COLO829 (cell line): ENCODE results near the gene VIM.
"Not testable (repeated sequence)": the region's sequence is repeated elsewhere in the genome, so short reads cannot be mapped to it uniquely, and the experiment has no call there.

Experiments
- DNase-seq: peaks from one replicate; pipeline ENCODE4 v3.0.0; 2012; ENCODE audit warnings: low spot score

The VIM gene

DNA sequence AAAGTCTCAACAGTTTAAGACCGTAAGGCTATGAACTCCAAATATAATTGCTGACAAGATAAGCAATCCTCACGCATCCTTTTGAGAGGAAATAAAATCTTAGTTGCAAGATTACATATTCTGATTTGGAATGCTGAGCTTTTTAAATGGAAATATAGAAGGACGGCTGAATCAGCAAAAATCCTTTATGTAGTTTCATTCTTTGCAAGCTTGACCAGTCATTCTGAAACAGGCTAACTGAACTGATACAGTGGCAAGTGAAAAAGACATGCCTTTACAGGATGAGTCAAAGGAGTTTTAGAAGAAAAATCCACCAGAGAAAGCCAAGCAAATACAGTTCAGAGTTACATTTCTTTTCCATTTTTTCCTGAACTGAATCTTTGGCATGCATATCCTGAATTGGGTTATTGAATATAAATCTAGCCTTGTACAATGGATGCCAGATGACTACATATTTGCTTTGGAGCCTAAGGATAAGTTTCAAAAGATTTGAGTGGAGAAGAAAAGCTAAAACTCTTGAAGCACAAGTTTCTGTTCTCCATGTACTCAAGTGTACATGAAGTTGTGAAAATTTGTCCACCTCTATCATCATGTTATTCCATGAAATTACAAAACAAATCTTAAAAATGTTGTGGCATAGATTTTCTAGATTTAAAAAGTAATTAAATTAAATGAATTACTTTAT, 4.4 kb downstream of the VIM start:
- no peak for DNase-seq

DNA sequence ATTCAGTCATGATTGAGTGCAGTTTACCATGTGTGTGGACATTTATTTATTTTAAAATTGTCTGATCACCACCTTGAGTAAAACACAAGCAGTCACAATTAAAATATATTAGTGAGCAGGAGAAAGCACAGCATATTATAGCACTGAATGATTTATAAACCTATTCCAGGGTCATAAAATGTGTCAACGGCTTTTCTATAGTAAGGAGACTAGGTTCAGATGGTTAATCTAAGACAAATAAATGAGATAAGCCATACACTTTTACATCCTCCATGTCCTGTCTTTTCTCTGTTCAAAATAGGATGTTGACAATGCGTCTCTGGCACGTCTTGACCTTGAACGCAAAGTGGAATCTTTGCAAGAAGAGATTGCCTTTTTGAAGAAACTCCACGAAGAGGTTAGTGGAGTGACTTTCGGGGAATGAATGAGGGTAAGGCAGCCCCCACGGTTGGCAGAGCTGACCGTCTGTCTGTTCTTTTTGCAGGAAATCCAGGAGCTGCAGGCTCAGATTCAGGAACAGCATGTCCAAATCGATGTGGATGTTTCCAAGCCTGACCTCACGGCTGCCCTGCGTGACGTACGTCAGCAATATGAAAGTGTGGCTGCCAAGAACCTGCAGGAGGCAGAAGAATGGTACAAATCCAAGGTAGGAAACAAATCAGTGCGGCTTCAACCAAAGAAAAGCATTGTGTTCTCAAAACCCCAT, 5.4 kb downstream of the VIM start:
- DNase-seq: no peak

DNA sequence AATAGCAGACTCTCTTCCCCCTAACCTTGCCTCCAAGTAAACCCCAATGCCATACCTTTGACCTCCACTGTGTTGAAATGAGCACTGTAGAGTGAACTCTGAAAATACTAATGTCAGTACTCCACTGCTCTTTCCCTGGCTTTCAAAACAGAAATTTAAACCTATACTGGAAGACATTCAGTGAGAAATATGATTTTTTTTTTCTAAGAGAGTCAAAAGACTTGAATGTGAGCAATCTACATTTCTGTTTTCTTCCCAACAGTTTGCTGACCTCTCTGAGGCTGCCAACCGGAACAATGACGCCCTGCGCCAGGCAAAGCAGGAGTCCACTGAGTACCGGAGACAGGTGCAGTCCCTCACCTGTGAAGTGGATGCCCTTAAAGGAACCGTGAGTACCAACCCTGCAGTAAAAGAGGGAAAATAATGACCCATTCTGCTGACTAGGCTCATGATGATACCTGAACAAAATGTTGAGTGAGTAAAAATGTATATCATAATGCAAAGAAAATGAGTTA, 6.4 kb downstream of the VIM start:
- DNase-seq: no peak

- no peak for DNase-seq
Measured at GRCh38 chr10:17235136-17235535, 7.1 kb downstream of the VIM start.

DNA sequence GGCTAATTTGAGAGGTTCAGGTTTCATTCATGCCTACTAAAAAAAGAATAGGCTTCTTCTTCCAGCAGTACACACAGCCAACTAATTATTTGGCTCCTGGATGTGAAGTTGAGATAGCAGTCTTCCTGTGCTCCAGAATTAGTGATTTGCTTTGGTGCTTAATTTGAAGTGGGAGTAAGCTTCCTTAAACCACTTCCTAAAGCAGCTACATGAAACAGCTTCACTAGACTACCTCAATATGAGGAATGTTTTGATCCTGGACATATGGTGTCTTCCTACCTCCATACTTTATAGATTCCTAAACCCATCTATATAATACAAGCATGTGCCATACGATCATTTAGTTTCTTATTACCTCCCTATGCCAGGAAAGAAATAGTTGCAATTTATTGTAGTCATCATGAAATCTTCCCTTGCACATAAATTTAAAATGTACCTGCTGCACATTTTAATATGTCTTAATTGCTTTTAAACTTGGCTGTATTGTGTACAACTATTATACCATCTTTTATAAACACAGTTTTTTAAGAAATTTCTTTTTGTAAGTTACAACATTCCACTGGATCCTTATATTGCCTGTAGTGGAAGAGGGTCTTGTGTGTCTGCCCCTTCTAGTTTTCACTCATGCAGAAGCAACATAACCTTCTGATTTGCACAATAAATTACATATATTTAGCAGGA, 8.6 kb downstream of the VIM start:
- no peak for DNase-seq

- DNase-seq: no peak
Measured at GRCh38 chr10:17237149-17237527, 9.1 kb downstream of the VIM start.

DNA sequence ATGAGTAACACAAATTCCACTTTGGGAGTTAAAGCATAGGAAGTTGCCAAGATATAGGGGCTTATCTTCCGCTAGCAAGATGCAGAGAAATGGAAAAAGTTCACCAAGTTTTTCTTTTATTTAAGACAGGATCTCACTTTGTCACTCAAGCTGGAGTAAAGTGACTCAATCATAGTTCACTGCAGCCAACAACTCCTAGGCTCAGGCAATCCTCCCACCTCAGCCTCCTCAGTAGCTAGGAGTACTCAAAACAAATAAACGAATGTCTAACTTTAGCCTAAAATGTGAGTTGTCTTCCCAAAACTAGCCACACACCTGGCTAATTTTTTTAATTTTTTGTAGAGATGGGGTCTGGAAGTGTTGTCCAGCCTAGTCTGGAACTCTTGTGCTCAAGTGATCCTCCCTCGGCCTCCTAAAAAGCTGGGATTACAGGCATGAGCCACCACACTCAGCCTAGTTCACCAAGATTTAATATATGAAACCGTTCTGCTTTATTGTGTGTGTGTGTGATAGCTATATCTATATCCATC, 9.9 kb downstream of the VIM start:
- DNase-seq: no peak

- DNase-seq: no peak
Measured at GRCh38 chr10:17238445-17239291, 10.6 kb downstream of the VIM start.

DNA sequence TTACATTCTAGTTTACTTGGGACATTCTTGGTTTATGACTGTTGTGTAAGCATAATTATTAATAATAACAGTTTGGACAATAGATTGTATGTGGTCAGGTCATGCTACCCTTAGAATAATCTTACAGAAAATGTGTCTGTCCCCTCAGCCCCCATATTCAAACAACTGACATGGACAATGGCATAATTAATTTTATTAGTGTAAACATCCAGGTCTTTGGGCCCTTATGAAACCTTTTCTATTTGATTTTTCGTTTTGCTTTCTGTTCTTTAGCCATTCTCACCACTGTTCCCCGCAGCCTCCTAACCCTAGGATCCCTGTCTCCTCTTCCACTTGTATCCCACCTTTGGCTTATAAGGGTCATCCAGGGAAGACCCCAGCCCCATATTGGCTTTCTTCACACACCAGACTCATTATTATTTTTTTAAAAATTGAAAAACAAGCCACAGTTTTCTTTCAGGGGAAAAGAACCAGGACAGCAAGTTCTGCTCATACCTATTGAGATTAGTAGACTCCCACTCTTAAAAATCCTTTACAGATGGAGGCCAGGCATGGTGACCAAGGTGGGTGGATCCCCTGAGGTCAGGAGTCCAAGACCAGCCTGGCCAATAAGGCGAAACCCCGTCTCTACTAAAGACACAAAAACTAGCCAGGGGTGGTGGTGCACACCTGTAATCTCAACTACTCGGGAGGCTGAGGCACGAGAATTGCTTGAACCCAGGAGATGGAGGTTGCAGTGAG, 11.5 kb downstream of the VIM start:
- no peak for DNase-seq

- DNase-seq: no peak
Measured at GRCh38 chr10:17240096-17240495, 12.1 kb downstream of the VIM start.

- DNase-seq: no peak
Measured at GRCh38 chr10:17240616-17241015, 12.6 kb downstream of the VIM start.

DNA sequence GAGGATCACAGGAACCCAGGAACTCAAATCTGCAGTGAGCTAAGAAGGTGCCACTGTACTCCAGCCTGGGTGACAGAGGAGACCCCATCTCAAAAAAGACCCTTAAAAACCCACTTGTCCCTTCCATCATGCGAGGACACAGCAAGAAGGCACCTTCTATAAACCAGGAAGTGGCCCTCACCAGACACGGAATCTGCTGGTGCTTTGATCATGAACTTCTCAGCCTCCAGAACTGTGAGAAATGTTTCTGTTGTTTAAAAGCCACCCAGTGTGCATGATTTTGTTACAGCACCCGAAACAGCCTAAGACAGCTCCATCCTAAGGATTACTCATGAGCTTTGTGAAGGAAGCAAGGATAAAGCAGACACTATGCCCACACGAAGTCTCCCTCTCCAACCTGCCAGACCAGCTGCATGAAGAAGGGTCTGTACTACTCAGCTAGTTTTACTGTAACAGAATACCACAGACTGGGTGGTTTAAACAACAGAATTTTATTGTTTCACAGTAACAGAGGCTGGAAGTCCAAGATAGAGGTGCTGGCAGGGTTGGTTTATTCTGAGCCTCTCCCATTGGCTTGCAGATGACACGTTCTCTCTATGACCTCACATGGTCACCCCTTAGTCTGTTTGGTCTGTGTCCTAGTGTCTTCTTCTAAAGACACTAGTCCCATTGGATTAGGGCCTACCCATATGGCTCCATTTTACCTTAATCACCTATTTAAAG, 13.7 kb downstream of the VIM start:
- no peak for DNase-seq

- no peak for DNase-seq
Measured at GRCh38 chr10:17244700-17245365, 16.8 kb downstream of the VIM start.

DNA sequence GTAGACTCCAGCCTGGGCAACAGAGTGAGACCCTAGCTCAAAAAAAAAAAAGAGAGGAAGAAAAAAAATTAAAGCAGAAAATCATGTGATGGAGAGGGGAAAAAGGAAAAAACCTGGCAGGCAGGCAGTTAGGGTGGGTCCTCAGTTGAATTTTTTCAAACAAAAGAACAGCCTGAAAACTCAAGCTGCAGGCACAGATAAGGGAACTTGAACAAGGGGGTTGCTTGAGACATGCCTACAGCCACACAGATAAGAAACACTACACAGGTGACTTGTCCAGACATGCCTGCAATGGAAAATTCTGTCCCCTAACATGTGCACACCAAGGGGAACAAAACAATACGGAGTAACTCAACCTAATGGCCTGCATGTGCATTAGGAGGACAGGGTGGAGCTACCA, 19.2 kb downstream of the VIM start:
- DNase-seq: no peak

DNA sequence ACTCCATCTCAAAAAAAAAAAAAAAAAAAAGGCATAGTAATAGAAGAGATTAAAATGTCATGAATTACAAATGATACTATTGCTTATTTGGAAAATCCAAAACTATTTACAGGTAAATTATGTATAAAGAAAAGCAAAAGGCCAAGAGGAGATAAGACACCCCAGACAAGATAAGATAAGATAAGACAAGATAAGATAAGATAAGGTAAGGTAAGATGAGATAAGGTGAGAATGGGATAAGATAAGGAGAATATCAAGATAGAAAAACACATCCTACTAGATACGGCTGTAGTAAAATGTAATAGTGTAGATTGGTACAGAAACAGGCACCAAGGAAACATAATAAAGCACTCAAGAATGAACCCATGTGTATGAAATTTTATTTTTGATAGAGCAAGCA, 20.9 kb downstream of the VIM start:
- DNase-seq: no peak

GRCh38 chr10:17249820-17250219, 21.8 kb downstream of the VIM start:
- no peak for DNase-seq

DNA sequence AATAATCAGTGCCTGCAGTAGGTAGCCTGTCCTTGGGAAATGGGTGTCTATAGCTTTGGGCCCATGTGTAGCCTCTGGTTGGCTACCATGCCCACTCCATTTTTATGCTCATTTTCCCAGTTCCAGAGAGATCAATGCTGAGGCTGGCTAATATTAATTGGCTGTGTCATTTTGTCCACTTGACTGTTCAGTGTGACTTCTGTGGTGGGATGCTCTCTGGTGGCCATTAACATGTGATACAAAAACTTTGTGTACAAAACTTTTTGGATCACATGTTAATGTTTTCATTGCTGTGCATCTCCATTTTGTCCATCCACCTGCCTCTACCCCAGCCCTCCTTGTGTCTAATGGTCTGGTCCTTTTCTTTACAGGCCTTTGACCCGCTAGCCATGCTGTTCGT, 22.7 kb downstream of the VIM start:
- DNase-seq: no peak

GRCh38 chr10:17254543-17255050, 26.6 kb downstream of the VIM start:
- DNase-seq: not testable (repeated sequence)

DNA sequence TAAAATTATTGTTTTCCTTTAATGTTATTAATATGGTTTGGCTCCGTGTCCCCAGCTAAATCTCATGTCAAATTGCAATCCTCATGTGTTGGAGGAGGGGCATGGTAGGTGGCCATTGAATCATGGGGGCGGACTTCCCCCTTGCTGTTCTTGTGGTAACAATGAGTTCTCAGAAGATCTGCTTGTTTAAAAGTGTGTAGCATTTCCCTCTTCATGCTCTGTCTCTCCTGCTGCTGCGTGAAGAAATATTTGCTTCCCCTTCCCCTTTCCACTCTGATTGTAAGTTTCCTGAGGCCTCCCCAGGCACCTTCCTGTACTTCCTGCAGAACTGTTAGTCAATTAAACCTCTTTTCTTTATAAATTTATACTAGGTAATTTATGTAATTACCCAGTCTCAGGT, 27.5 kb downstream of the VIM start:
- DNase-seq: no peak

DNA sequence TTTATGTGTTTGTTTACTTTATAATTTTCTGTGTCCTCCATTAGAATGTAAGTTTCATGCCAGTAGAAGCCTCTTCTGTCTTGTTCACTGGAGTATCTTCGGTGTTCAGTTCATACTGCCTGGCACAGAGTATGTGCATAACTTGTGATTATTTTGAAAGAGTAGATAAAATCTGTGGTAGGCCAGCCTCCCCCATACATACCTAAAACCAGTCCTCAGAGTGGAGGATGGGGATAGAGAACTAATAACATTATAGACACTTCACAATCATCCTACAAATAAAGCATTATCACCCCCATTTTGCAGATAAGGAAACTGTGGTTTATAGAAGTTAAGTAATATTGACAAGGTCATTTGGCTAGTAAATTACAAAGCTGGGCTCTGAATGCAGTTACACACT, 28.0 kb downstream of the VIM start:
- DNase-seq: no peak
